Posterior cingulate gyrus (tissue), 11 donors: ENCODE data around the gene DNAJC18.
"Not testable (repeated sequence)": the region's sequence is repeated elsewhere in the genome, so short reads cannot be mapped to it uniquely, and the experiment has no call there.

ENCODE experiments used
- DNase-seq, 10 donors: peaks; one replicate each; pipeline versions ENCODE4 v3.0.0 to v3.0.0-alpha.2; 2020 to 2021; ENCODE audit warnings: mixed read lengths in 3 of 10
- intact Hi-C: fragments of 100-400 bp; cut with DNase I; formaldehyde crosslinking; loops from one replicate; pipeline ENCODE4 v1.15.1; 2023

Gene DNAJC18

GRCh38 chr5:139439013-139439903 lies at the start of gene DNAJC18:
TSS of gene DNAJC18 (minus strand) at chr5:139439525. CDS start at chr5:139439445, 80 bp downstream.
- DNase-seq: peak; percentile 95 to 100 (median 98)
- intact Hi-C loops: loop anchor here (1.0 to 5.0 kb wide), 2 partner anchors 73 to 122 kb away; partner anchors contain the start of gene UBE2D2

GRCh38 chr5:139488260-139488659 lies 48.9 kb upstream of the DNAJC18 start:
- peak in 4 of 10 donors; percentile 16 to 89 (median 46) for DNase-seq
- intact Hi-C loops: no loop called here

- no peak for DNase-seq
- intact Hi-C loops: no loop called here
Measured at GRCh38 chr5:139486201-139486600, 46.9 kb upstream of the DNAJC18 start.

- intact Hi-C loops: not testable (repeated sequence)
- peak in 2 of 10 donors; percentile 29 to 52 for DNase-seq
Measured at GRCh38 chr5:139482890-139483208, 43.5 kb upstream of the DNAJC18 start.

- intact Hi-C loops: no loop called here
- peak in 7 of 10 donors; percentile 16 to 86 (median 38) for DNase-seq
Measured at GRCh38 chr5:139482050-139482889, 42.9 kb upstream of the DNAJC18 start, which contains the start of gene STING1. TSS of gene STING1 (minus strand) at chr5:139482758. CDS start at chr5:139481704, 1,054 bp downstream.

GRCh38 chr5:139481580-139482049 lies 42.3 kb upstream of the DNAJC18 start:
- peak in 2 of 10 donors; percentile 46 to 78 for DNase-seq
- intact Hi-C loops: no loop called here

GRCh38 chr5:139481122-139481533 lies 41.8 kb upstream of the DNAJC18 start:
- DNase-seq: peak in 3 of 10 donors; percentile 41 to 80 (median 56)
- intact Hi-C loops: no loop called here

GRCh38 chr5:139479729-139480128 lies 40.4 kb upstream of the DNAJC18 start:
- peak in 2 of 10 donors; percentile 37 to 72 for DNase-seq
- intact Hi-C loops: not testable (repeated sequence)

GRCh38 chr5:139478657-139479423 lies 39.5 kb upstream of the DNAJC18 start:
- intact Hi-C loops, DNase-seq: not testable (repeated sequence)

- intact Hi-C loops: no loop called here
- DNase-seq: no peak
Measured at GRCh38 chr5:139475865-139476617, 36.7 kb upstream of the DNAJC18 start.

- intact Hi-C loops: no loop called here
- DNase-seq: peak in 2 of 10 donors; percentile 16 to 30
Measured at GRCh38 chr5:139474890-139475791, 35.8 kb upstream of the DNAJC18 start.

GRCh38 chr5:139473565-139473964 lies 34.2 kb upstream of the DNAJC18 start:
- intact Hi-C loops: no loop called here

GRCh38 chr5:139473105-139473504 lies 33.8 kb upstream of the DNAJC18 start:
- intact Hi-C loops: no loop called here
- DNase-seq: peak in 1 of 10 donors; percentile 16

More at GRCh38 chr5:139473565-139473964, 34.2 kb upstream of the DNAJC18 start:
- DNase-seq: no peak

GRCh38 chr5:139472386-139473030 lies 33.2 kb upstream of the DNAJC18 start:
- intact Hi-C loops: no loop called here
- peak in 1 of 10 donors; percentile 27 for DNase-seq

GRCh38 chr5:139470821-139471300 lies 31.5 kb upstream of the DNAJC18 start, which contains the start of gene SMIM33:
TSS of gene SMIM33 (plus strand) at chr5:139471004. CDS start at chr5:139471122, 118 bp downstream.
- DNase-seq: peak in 1 of 10 donors; percentile 49
- intact Hi-C loops: no loop called here

- DNase-seq: no peak
- intact Hi-C loops: no loop called here
Measured at GRCh38 chr5:139468421-139468931, 29.2 kb upstream of the DNAJC18 start.
